ENCODE results near the gene ZNF837.
A peak's percentile ranks its signal among the peaks of the same experiment; 100 is the strongest.

The ZNF837 gene

DNA sequence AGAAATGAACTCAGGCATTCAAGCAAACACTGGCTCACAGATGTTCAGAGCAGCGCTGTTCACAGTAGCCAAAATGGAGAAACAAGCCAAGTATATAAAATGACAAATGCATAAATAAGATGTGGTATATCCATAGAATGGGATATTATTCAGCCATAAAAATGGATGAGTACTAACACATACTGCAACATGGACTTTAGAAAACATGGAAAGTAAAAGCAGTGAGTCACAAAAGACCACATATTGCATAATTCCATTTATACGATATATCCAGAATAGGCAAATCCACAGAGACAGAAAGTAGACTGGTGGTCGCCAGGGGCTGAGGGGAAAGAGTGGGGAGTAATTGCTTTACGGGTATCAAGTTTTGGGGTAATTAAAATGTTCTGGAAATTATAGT, 6.6 kb downstream of the ZNF837 start:
- no peak for ATAC-seq
- TF ChIP-seq ISL1 (CRISPR knock-in tag; IDR thresholded peaks at IDR 0.05) (no peak), ZNF8 (CRISPR knock-in tag; IDR thresholded peaks at IDR 0.05) (peak; percentile 61; the same call in 1 of the 2 replicates)
- TF ChIP-seq, protein P1, sequence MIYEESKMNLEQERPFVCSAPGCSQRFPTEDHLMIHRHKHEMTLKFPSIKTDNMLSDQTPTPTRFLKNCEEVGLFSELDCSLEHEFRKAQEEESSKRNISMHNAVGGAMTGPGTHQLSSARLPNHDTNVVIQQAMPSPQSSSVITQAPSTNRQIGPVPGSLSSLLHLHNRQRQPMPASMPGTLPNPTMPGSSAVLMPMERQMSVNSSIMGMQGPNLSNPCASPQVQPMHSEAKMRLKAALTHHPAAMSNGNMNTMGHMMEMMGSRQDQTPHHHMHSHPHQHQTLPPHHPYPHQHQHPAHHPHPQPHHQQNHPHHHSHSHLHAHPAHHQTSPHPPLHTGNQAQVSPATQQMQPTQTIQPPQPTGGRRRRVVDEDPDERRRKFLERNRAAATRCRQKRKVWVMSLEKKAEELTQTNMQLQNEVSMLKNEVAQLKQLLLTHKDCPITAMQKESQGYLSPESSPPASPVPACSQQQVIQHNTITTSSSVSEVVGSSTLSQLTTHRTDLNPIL (CRISPR knock-in tag; IDR thresholded peaks at IDR 0.05; ENCODE audit: low read depth) = no peak
- TF ChIP-seq, protein P2, sequence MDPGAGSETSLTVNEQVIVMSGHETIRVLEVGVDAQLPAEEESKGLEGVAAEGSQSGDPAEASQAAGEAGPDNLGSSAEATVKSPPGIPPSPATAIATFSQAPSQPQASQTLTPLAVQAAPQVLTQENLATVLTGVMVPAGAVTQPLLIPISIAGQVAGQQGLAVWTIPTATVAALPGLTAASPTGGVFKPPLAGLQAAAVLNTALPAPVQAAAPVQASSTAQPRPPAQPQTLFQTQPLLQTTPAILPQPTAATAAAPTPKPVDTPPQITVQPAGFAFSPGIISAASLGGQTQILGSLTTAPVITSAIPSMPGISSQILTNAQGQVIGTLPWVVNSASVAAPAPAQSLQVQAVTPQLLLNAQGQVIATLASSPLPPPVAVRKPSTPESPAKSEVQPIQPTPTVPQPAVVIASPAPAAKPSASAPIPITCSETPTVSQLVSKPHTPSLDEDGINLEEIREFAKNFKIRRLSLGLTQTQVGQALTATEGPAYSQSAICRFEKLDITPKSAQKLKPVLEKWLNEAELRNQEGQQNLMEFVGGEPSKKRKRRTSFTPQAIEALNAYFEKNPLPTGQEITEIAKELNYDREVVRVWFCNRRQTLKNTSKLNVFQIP (CRISPR knock-in tag; IDR thresholded peaks at IDR 0.05; ENCODE audit: borderline replicate concordance, low read depth) = no peak

DNA sequence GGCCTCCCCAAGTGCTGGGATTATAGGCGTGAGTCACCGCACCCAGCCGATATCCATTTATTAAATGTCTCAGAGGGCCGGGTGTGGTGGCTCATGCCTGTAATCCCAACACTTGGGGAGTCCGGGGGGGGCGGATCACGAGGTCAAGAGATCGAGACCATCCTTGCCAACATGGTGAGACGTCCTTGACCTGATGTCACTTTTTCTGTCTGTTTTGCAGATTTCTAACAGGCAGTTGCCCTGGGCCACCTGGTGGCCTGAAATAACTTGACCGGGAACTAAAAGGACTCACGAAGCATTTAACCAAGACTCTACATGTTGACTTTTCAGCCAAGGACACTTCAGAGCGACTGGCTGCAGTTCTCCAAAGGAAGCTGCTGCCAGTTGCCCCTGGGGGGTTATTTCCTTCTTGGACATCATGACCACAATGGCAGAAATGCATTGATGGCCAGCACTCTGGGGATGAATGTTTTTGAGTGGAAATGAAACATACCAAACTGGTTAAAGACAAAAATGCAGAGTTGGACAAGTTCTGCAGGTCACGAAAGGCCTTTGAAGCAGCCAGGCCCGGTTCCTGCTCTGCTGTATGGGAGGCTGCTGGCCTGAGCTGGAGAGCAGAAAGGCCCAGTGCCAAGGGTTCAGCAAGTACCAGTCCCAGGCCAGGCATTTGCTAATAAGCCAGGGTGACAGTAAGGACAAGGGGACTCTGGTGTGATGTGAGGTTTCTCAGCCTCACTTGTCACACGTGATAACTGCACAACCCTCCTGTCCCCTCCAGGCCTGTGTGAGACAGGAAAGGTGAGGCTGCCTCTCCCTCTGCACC, 8.3 kb downstream of the ZNF837 start:
- TF ChIP-seq RARB (CRISPR knock-in tag; IDR thresholded peaks at IDR 0.05) (no peak), ZFP30 (CRISPR knock-in tag; IDR thresholded peaks at IDR 0.05) (no peak), ARNTL (CRISPR knock-in tag; IDR thresholded peaks at IDR 0.05; ENCODE audit: borderline replicate concordance, low read depth) (no peak), CSDC2 (CRISPR knock-in tag; IDR thresholded peaks at IDR 0.05) (no peak), ZFP3 (CRISPR knock-in tag; IDR thresholded peaks at IDR 0.05) (no peak), SNAI2 (CRISPR knock-in tag; IDR thresholded peaks at IDR 0.05) (no peak), ISL1 (CRISPR knock-in tag; IDR thresholded peaks at IDR 0.05) (no peak), ZNF565 (CRISPR knock-in tag; conservative IDR thresholded peaks at IDR 0.05; ENCODE audit: low read depth) (no peak), ZC3H10 (CRISPR knock-in tag; IDR thresholded peaks at IDR 0.05) (no peak), ZNF70 (CRISPR knock-in tag; IDR thresholded peaks at IDR 0.05) (no peak), GLIS3 (CRISPR knock-in tag; IDR thresholded peaks at IDR 0.05) (no peak), ZNF8 (CRISPR knock-in tag; IDR thresholded peaks at IDR 0.05) (no peak), PPARA (CRISPR knock-in tag; IDR thresholded peaks at IDR 0.05; ENCODE audit: borderline replicate concordance) (no peak)
- TF ChIP-seq, protein P3, sequence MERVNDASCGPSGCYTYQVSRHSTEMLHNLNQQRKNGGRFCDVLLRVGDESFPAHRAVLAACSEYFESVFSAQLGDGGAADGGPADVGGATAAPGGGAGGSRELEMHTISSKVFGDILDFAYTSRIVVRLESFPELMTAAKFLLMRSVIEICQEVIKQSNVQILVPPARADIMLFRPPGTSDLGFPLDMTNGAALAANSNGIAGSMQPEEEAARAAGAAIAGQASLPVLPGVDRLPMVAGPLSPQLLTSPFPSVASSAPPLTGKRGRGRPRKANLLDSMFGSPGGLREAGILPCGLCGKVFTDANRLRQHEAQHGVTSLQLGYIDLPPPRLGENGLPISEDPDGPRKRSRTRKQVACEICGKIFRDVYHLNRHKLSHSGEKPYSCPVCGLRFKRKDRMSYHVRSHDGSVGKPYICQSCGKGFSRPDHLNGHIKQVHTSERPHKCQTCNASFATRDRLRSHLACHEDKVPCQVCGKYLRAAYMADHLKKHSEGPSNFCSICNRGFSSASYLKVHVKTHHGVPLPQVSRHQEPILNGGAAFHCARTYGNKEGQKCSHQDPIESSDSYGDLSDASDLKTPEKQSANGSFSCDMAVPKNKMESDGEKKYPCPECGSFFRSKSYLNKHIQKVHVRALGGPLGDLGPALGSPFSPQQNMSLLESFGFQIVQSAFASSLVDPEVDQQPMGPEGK (CRISPR knock-in tag; IDR thresholded peaks at IDR 0.05; ENCODE audit: borderline replicate concordance) = no peak
- TF ChIP-seq, protein P4, sequence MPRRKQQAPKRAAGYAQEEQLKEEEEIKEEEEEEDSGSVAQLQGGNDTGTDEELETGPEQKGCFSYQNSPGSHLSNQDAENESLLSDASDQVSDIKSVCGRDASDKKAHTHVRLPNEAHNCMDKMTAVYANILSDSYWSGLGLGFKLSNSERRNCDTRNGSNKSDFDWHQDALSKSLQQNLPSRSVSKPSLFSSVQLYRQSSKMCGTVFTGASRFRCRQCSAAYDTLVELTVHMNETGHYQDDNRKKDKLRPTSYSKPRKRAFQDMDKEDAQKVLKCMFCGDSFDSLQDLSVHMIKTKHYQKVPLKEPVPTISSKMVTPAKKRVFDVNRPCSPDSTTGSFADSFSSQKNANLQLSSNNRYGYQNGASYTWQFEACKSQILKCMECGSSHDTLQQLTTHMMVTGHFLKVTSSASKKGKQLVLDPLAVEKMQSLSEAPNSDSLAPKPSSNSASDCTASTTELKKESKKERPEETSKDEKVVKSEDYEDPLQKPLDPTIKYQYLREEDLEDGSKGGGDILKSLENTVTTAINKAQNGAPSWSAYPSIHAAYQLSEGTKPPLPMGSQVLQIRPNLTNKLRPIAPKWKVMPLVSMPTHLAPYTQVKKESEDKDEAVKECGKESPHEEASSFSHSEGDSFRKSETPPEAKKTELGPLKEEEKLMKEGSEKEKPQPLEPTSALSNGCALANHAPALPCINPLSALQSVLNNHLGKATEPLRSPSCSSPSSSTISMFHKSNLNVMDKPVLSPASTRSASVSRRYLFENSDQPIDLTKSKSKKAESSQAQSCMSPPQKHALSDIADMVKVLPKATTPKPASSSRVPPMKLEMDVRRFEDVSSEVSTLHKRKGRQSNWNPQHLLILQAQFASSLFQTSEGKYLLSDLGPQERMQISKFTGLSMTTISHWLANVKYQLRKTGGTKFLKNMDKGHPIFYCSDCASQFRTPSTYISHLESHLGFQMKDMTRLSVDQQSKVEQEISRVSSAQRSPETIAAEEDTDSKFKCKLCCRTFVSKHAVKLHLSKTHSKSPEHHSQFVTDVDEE (CRISPR knock-in tag; IDR thresholded peaks at IDR 0.05) = no peak
- TF ChIP-seq, protein P1 (CRISPR knock-in tag; IDR thresholded peaks at IDR 0.05; ENCODE audit: low read depth) = no peak
- ATAC-seq = no peak

DNA sequence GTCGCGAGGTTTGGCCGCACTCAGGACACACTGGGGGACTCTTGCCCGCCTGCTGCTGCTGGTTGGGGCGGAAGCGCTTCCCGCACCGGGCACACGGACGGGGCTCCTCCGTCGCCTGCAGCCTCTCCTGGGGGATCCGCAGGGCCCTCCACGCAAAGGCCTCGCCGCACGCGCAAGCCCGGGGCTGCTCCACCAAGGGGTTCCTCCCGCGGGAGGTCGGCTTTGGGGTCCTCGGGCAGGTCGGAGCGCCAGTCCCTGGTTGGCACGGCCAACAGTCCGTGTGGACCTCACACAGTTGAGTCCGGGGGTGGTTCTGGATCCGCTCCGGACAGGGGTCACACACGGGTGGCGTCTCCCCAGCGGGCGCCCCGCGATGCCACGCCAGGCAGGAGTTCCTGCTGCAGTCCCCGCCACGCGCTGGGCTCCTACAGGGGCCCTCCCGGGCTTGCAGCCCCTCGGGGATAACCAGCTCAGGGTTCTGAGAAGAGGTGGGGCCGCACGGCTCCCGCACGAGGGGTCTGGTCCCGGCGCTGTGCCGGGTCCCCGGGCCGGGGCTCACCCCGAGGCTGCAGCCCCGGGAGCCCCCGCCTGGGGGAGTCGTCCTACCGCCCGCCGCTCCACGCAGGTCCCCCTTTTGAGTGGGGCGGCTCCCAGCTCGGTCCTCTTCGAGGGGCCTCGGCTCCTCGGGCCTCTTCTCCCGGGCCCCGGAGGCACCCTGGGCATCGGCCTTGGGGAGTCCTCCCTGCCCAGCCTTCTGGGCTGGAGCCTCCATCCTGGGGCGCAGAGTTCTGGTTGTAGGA, 12.1 kb downstream of the ZNF837 start:
- TF ChIP-seq ZNF565 (CRISPR knock-in tag; conservative IDR thresholded peaks at IDR 0.05; ENCODE audit: low read depth) (no peak), BACH2 (CRISPR knock-in tag; IDR thresholded peaks at IDR 0.05; ENCODE audit: borderline replicate concordance) (no peak)
- no peak for ATAC-seq
